Stimulated activated CD8-positive, alpha-beta memory T cell treated with anti-CD3 and anti-CD28 coated beads, Interleukin-4, amount 100 ng/mL, for 1 hour (primary cell): ENCODE measurements around the gene SPG7.

Experiments
- DNase-seq, 2 donors: peaks; one replicate each; pipeline ENCODE4 v3.0.0-alpha.2; 2020; ENCODE audit warnings: low read depth in 2 of 2, low spot score in 1 of 2

SPG7 gene

GRCh38 chr16:89511374-89511773 is 3.2 kb downstream of the SPG7 start:
- no peak for DNase-seq

GRCh38 chr16:89512453-89512852 is 4.2 kb downstream of the SPG7 start:
- DNase-seq = no peak

GRCh38 chr16:89517128-89517527 is 8.9 kb downstream of the SPG7 start:
- DNase-seq = no peak

DNA sequence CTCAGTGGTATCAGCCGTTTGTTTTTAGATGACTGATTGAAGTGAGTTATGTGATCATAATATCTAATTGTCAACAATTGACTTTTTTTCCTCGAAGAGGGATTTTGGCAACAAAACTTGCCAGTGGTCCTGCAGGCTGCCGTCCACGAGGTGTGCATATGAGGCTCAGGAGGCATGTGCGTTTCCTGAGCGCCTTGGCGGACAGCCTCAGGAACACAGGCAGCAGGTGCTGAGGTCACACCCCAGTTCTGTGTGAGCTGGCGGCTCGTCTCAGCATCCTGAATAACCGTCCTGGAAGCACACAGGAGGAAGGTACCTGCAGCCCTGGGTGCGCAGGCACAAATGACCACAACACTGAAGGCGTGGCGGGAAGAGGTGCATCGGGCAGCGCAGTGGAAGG is 11.7 kb downstream of the SPG7 start:
- DNase-seq = no peak

GRCh38 chr16:89522287-89522686 is 14.1 kb downstream of the SPG7 start:
- no peak for DNase-seq

GRCh38 chr16:89523680-89524344 is 15.6 kb downstream of the SPG7 start:
- DNase-seq = no peak

DNA sequence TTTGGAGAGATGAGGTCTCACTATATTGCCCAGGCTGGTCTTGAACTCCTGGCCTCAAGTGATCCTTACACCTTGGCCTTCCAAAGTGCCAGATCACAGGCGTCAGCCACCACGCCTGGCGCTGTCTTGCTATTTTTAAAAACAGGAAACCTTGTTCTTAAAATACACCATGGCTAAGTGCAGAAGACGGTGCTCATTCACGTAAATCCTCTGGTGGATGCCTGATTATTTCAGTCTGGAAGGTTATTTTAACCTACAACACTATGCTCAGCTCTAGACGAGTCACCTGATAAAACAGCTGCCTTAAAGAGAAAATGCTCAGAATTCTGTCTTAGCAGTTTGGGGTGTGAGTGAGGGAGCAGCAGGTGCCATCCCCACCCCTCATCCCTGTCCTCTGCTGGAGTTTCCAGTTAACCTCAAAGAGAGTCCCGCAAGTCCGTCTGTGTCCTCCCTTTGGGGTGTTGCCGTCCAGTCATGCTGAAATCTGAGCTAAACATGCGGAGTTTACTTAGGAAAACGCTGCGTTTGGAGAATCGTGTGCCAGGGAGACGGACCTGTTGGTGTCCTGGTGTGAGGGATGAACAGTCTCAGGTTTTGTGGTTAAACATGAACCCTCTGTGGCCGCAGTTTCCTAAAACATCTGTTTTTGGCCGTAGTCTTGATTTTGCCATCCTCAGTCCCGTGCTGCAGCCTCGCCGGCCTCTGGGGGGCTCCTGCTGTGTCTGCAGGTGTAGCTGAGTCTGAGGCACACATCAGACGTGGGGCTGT is 17.1 kb downstream of the SPG7 start:
- no peak for DNase-seq

DNA sequence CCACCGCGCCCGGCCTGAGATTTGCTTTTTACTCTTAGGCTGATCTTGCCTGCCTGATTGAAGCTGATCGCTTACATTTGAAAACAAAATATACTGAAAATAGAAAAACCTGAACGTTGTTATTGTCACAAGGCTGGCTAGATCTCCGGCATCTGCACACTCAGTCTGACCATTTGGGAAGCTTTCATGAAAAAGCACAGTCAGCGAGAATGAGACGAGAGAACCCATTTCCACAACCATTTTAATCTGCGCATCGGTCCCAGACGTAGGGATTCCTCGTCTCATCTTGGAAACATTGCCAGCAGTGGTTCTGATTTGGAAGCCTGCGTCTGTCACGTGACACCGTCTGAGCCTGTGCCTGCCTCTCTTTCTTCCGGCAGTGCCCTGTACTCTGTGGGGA is 20.9 kb downstream of the SPG7 start:
- no peak for DNase-seq

DNA sequence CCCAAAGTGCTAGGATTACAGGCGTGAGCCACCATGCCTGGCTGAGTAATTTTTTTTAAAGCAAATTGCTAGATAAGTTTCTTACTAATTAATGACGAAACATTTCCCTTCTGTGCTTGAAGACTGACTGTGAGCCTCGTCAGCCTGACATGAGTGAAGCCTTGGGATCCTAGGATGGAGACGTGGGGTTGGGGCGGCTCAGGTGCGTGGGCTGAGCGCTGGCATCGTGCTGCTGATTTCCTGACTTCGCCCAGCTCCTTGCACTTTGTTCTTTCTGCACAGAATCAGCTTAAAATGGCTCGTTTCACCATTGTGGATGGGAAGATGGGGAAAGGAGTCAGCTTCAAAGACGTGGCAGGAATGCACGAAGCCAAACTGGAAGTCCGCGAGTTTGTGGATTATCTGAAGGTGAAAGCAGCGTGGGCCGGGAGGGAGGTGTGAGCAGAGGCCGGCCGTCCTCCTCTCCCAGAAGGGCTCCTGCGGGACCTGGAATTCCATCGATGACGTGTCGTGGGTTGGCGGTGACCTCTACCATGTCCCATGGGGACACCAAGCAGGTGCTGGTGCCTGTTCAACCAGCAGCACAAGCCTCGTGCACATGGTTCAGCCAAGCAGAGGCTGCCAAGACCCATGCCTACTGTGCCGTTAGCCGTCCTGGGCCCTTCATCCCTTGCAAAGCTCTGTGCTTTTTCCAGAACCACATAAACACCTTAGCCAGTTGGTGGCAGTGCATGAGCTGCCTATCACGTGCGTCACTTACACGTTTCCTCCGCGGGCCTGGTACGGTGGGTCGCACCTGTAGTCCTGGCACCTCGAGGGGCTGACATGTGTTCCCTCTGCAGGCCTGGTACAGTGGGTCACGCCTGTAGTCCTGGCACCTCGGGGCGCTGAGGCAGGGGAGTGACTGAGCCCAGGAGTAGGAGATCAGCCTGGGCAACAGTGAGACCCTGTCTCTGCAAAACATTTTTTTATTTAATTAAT is 22.5 kb downstream of the SPG7 start:
- no peak for DNase-seq

GRCh38 chr16:89531821-89532526 is 23.8 kb downstream of the SPG7 start:
- DNase-seq = no peak

GRCh38 chr16:89534252-89534756 is 26.1 kb downstream of the SPG7 start:
- DNase-seq = no peak

DNA sequence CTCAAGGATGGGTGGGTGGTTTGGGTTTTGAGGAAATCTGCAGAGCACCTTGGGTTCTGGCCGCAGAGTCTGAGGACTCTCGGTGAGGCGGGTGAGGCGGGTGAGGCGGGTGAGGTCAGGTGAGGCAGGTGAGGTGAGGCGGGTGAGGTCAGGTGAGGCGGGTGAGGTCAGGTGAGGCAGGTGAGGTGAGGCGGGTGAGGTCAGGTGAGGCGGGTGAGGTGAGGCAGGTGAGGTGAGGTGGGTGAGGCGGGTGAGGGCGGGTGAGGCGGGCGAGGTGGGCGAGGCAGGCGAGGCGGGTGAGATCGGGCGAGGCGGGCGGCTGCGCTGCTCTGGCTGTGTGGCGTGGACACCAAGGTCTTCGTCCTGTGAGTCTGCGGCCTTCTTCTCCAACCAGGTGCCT is 28.2 kb downstream of the SPG7 start:
- no peak for DNase-seq

DNA sequence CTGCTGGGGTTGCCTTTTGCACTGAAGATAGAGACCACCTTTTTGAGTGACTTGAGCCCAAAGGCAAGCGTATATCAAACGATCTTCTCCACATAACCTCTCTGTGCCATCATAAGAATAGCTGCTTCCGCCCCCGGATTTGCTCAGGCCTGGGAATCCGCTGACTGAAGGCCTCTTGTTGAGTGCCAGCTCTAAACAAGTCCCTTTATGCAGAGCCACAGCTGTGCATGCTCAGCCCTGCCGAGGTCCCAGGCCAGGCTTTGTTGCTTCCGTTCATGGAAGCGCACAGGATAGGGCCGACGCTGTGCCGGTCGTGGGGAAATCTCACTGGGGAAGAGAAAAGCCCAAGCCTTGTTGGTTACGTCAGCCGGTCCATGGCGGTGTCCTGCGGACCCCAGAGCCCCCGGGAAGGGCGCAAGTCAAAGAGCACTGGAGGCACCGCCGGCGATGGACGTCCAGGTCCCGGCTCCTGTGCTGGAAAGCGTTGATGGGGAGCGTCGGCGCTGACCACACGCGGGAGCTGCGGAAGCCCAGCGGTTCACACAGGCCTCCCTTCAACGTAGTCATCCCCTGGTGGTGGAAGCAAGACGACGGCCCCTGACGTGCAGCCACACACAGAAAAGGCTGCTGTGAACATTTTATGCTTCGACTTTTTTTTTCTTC is 28.8 kb downstream of the SPG7 start:
- DNase-seq = no peak

DNA sequence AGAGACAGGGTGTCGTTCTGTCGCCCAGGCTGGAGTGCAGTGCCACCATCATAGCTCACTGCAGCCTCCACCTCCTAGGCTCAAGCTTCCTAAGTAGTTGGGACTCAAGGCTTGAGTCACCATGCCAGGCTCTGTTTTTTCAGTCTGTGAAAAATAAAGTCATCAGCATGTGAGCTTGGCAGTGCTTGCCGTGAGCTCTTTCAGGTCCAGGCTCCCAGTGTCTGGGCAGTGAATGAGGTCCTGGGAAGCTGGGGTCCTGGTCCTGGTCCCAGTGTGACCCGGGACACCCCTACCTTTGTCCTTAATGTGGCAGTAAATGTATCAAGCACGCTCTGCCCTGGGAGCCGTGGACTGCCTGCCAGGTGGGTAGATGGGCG is 29.3 kb downstream of the SPG7 start:
- no peak for DNase-seq

DNA sequence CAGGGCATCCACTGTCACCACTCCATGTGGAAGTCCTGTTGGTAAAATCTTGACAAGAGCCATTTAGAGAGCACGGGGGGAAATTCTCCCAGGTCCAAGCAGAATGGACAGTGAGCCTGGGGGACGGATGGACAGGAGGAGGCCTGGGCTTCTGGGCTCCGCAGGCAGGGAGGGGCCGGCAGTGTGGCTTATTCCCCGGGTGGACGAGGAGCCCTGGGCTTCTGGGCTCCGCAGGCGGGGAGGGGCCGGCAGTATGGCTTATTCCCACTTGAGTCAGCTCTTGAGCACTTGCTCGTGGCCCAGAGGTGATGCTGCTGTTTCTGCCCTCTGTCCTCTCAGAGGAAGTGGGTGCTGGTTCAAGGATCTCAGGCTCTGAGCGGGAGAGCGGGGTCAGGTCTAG is 30.1 kb downstream of the SPG7 start:
- DNase-seq = no peak

- DNase-seq = no peak
Observed at GRCh38 chr16:89540557-89540956, 32.4 kb downstream of the SPG7 start.

DNA sequence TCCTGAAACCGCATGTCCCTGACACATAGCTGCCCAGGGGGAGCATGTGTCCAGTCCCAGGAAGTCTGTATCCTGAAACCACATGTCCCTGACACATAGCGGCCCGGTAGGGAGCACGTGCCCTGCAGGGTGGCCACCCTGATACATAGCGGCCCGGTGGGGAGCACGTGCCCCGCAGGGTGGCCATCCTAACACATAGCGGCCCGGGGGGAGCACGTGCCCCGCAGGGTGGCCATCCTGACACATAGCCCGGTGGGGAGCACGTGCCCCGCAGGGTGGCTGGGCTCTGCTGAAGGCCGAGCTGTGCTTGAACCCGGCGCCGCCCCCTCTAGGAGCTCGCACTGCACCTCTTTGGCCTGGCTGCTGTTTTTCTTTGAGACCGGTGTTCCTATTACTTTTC is 33.6 kb downstream of the SPG7 start:
- no peak for DNase-seq

GRCh38 chr16:89544113-89544512 is 35.9 kb downstream of the SPG7 start:
- DNase-seq = no peak

DNA sequence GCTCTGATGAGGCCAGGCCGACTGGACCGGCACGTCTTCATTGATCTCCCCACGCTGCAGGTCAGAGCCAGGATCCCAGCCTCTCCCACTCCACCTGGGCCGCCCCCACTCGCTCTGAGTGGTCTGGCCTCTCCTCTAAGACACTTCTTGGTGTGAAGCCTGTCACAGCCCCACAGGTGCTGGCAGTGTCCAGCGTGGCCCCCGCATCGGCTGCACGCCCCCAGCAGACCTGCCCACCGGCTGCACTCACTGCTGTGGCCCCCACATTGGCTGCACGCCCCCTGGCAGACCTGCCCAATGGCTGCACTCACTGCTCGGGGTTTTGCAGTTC is 36.5 kb downstream of the SPG7 start:
- DNase-seq = no peak

DNA sequence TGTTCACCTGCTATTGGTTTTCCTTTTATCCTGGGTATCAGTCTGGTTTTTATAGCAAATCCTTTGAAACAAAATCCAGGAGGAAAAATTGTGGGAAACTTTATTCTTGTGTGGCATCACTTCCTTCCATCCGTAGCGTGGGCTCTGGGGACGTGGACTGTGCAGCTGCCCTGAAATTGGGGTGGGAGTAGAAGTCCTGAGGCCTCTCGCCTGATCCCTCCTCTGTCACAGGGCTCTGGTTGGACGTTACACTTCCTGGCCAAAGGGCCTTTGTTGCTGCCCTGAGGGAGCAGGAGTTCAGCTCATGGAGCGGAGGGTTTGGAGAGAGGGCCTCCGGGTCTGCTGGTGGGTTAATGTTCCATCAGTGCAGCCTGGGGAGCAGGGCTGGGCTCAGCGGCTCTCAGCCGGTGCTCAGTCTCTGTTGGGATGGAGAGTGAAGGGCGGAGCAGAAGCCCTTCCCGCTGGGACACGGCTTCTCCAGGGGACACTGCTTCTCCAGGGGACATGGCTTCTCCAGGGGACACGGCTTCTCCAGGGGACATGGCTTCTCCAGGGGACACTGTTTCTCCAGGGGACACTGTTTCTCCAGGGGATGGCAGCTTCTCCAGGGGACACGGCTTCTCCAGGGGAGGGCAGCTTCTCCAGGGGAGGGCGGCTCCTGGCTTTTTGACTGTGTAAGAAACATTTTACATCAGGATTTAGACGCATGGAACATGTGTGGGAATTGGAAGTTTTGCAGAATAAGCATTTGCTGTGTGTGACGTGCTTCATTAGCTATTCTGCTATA is 37.0 kb downstream of the SPG7 start:
- DNase-seq = no peak
